Body of pancreas (tissue), 4 donors: ENCODE results near the gene USP12. TPM values are rescaled to one million over a fixed set of nuclear protein-coding genes. Genes with fewer than 3 reads are reported as not detected.

Experiments
- ATAC-seq: fragments of 150-250 bp; one replicate; pipeline ENCODE4 v1.9.1; 2016
- DNase-seq, 4 donors: peaks; one replicate each; pipeline ENCODE4 v3.0.0-alpha.2; 2019
- H3K27ac ChIP-seq, 4 donors: fragments of 200-600 bp; sonication (generic); 1 replicate in 3 of 4; 2 replicates in 1 of 4; pipeline versions ENCODE4 v1.5.1 to v1.6.1; 2016 to 2019; ENCODE audit warnings: mild to moderate bottlenecking in 1 of 4, mixed read lengths in 1 of 4, moderate library complexity in 1 of 4
- H3K27me3 ChIP-seq, 2 donors: fragments of 200-600 bp; sonication (generic); one replicate each; pipeline ENCODE4 v1.6.0; 2016; ENCODE audit warnings: mild to moderate bottlenecking in 1 of 2
- H3K36me3 ChIP-seq, 2 donors: fragments of 200-600 bp; sonication (generic); replicated peaks in 1 of 2; 2 replicates each; pipeline ENCODE4 v1.5.1; 2016; ENCODE audit warnings: low read depth in 2 of 2; ENCODE audit not compliant: insufficient read depth in 1 of 2
- H3K4me1 ChIP-seq: fragments of 200-600 bp; sonication (generic); one replicate; pipeline ENCODE4 v1.6.0; 2016
- H3K4me3 ChIP-seq, 2 donors: fragments of 200-600 bp; sonication (generic); 1 replicate in 1 of 2; 2 replicates in 1 of 2; pipeline ENCODE4 v1.5.1; 2016 to 2019
- H3K9me3 ChIP-seq, 3 donors: fragments of 200-600 bp; sonication (generic); 1 replicate in 2 of 3; 2 replicates in 1 of 3; pipeline ENCODE4 v1.5.1; 2016
- POLR2A ChIP-seq, 3 donors: fragments of 450-650 bp; IDR thresholded peaks; one replicate each; pipeline ENCODE4 v1.6.1; 2016; ENCODE audit warnings: antibody characterized with exemption in 3 of 3, mild to moderate bottlenecking in 2 of 3
- WGBS, 2 donors: methylation state at CpG; one replicate each; pipeline ENCODE4 v1.1.5; 2017; 5-methylcytosine and 5-hydroxymethylcytosine counted together
- intact Hi-C: fragments of 100-400 bp; cut with DNase I; formaldehyde crosslinking; loops from one replicate; pipeline ENCODE4 v1.15.1; 2023
- total RNA-seq, 2 donors: library from RNA; depleted of rRNA; stranded (reverse); fragments of >200 nt; gene quantifications; one replicate each; pipeline ENCODE4 v1.1.0, GENCODE V29; 2016
- TF ChIP-seq, protein P1 (sequence below), 7 experiments: fragments of 450-650 bp in 4 of 7; fragments of 200-600 bp in 3 of 7; sonication (generic) in 3 of 7; IDR thresholded peaks; one replicate each; pipeline ENCODE4 v1.5.1; 2016 to 2019; ENCODE audit warnings: antibody characterized with exemption in 7 of 7

USP12 gene
- total RNA-seq, 2 donors from 2014 or later: 12.9 to 16.9 TPM

DNA sequence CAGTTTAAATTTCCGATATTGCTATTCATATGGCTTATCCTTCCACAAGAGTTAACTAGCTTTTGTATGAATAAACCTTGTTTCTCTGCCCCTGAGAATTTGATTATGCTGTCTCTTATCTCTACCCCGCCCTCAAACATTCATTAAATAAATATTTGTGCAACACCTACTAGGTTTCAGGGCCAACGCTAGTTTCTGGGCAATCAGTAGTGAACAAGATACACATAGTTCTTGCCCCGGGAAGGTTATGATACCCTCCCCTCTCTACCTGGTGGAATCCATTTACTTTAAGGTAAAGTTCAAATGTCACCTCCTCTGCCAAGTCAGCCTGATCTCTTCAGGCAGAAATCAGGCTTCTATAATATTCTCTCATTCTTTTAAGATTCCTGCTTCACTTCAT, 16.6 kb upstream of the USP12 start:
- Histone ChIP-seq H3K9me3 (no peaks in the 10 kb centered on the region), H3K27me3 (no peaks in the 10 kb centered on the region), H3K27ac (no peak overlapping the region), H3K4me1 (peaks cover 20% of the 10 kb centered on the region), H3K36me3 (no peaks in the 10 kb centered on the region), H3K4me3 (no peak overlapping the region)
- peak in 1 of 4 donors; percentile 37 for DNase-seq
- peak; percentile 51 for ATAC-seq
- 23 to 33% methylated on average over 4 of the region's 4 CpGs for WGBS, 2 donors
- intact Hi-C loops: no loop called here
- no peak for TF ChIP-seq POLR2A (IDR thresholded peaks at IDR 0.05)
- TF ChIP-seq, protein P1, sequence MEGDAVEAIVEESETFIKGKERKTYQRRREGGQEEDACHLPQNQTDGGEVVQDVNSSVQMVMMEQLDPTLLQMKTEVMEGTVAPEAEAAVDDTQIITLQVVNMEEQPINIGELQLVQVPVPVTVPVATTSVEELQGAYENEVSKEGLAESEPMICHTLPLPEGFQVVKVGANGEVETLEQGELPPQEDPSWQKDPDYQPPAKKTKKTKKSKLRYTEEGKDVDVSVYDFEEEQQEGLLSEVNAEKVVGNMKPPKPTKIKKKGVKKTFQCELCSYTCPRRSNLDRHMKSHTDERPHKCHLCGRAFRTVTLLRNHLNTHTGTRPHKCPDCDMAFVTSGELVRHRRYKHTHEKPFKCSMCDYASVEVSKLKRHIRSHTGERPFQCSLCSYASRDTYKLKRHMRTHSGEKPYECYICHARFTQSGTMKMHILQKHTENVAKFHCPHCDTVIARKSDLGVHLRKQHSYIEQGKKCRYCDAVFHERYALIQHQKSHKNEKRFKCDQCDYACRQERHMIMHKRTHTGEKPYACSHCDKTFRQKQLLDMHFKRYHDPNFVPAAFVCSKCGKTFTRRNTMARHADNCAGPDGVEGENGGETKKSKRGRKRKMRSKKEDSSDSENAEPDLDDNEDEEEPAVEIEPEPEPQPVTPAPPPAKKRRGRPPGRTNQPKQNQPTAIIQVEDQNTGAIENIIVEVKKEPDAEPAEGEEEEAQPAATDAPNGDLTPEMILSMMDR (IDR thresholded peaks at IDR 0.05): no peak

DNA sequence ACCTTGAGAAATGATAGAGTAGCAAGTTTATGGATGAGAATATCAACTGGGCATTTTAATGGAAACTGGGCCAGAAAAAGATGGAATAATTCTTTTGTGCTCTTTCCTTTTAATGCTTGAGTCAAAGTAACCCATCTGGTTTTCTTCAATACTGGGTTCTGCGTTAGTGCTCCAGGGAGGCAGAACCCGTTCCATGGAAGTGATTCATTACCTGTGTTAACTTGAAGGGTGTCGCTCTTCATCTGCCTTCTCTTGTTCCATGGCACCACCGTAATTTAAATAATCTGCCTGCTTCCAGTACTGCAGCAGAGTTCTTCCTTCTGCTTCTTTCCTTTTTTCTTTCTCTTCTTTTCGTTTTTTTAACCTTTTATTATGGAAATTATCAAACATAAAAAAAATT, 14.7 kb upstream of the USP12 start:
- no peak for TF ChIP-seq POLR2A (IDR thresholded peaks at IDR 0.05)
- TF ChIP-seq, protein P1 (IDR thresholded peaks at IDR 0.05): no peak
- ATAC-seq (no peak), DNase-seq (no peak)
- H3K27me3 ChIP-seq: no peaks in the 10 kb centered on the region
- intact Hi-C loops: no loop called here
- H3K27ac ChIP-seq: no peak overlapping the region
- H3K36me3 ChIP-seq: no peaks in the 10 kb centered on the region
- H3K4me3 ChIP-seq: no peak overlapping the region
- WGBS, 2 donors: 72 to 84% methylated on average over 5 of the region's 5 CpGs
- H3K4me1 ChIP-seq: peaks cover 27% of the 10 kb centered on the region
- H3K9me3 ChIP-seq: no peaks in the 10 kb centered on the region

DNA sequence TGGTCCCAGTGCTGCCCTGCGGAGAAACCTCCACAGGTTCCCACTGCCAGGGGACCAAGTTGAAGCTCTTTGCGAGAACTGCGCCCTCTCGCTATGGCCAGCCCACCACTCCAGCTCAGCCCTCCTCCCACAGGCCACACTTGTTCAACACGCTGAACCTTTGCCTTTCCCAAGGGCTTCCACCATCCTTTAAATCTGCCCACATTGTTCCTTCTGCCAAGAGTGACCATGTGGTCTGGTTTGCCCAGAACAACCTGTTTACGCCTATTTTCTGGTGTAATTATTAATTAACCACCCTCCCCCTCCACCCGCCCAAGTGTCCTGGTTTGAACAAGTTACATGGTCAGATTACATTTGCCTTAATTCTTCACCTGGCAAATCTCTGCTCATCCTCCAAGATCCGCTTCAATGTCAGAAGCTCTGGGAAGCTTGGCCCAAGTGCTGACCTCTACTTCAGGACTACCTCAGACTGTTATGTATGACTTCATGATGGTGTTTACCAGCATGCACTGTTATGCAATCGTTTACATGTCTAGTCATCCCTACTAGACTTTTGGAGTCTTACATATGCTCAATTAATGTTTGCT, 12.0 kb upstream of the USP12 start:
- WGBS, 2 donors: 45 to 55% methylated on average over 9 of the region's 9 CpGs
- peak; percentile 22 to 55 (median 34) for DNase-seq
- TF ChIP-seq, protein P1 (IDR thresholded peaks at IDR 0.05): no peak
- no peak for TF ChIP-seq POLR2A (IDR thresholded peaks at IDR 0.05)
- no peaks in the 10 kb centered on the region for H3K9me3 ChIP-seq
- peak overlapping the region in 2 of 4 donors; percentile 12 to 29 for H3K27ac ChIP-seq
- peak; percentile 69 for ATAC-seq
- peaks cover 27% of the 10 kb centered on the region for H3K4me1 ChIP-seq
- H3K36me3 ChIP-seq: no peaks in the 10 kb centered on the region
- intact Hi-C loops: no loop called here
- H3K4me3 ChIP-seq: no peak overlapping the region
- H3K27me3 ChIP-seq: no peaks in the 10 kb centered on the region

DNA sequence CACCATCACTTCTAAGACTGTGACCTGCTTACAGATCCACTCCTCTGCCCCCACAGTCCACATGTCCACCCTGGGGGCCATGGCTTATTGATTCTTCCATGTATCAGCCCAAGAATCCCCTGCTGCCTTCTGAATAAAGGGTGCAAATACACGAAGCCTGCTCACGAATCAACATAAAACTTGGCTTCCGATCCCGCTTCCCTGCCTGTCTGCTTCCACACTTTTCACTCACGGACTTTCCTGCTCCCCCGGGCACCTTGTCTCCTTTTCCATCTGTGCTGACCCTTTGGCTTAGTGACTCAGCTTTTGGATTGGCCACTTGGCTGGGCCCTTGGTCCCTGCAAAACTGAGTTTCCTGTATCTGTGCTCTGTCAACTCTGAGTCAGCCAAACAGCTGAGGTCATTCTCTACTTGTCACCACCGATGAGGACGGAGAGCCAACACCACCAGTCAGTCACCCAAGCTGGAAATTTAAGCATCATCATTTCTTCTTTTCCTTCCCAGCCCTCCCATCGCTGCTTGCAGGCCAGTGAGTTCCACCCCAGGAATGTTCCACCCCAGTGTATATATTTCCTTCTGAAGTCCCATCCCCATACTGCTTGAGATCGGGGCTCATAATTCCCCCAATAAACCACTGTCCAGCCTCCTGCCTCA, 11.4 kb upstream of the USP12 start:
- 53 to 58% methylated on average over 10 of the region's 10 CpGs for WGBS, 2 donors
- H3K27me3 ChIP-seq: no peaks in the 10 kb centered on the region
- peak; percentile 54 to 72 (median 65) for DNase-seq
- ATAC-seq: peak; percentile 88
- peak overlapping the region in 2 of 4 donors; percentile 12 to 30 for H3K27ac ChIP-seq
- no peaks in the 10 kb centered on the region for H3K9me3 ChIP-seq
- peaks cover 20% of the 10 kb centered on the region for H3K4me1 ChIP-seq
- TF ChIP-seq, protein P1 (IDR thresholded peaks at IDR 0.05): no peak
- TF ChIP-seq POLR2A (IDR thresholded peaks at IDR 0.05): no peak
- intact Hi-C loops: no loop called here
- H3K36me3 ChIP-seq: no peaks in the 10 kb centered on the region
- no peak overlapping the region for H3K4me3 ChIP-seq

DNA sequence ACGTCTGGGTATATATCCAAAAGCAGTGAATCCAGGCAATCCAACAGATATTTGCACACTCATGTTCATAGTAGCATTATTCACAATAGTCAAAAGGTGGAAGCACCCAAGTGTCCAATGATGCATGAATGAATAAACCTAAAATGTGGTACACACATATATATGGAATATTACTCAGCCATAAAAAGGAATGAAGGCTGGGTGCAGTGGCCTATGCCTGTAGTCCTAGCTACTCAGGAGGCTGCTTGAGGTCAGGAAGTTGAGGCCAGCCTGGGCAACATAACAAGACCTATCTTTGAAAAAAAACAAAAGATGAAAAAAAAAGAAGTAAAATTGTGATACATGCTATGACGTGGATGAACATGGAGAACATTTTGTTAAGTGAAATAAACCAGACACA, 10.4 kb upstream of the USP12 start:
- ATAC-seq: no peak
- H3K27me3 ChIP-seq: no peaks in the 10 kb centered on the region
- no peaks in the 10 kb centered on the region for H3K9me3 ChIP-seq
- no peak overlapping the region for H3K4me3 ChIP-seq
- no peaks in the 10 kb centered on the region for H3K36me3 ChIP-seq
- peaks cover 18% of the 10 kb centered on the region for H3K4me1 ChIP-seq
- intact Hi-C loops: no loop called here
- no peak overlapping the region for H3K27ac ChIP-seq
- TF ChIP-seq, protein P1 (IDR thresholded peaks at IDR 0.05): no peak
- TF ChIP-seq POLR2A (IDR thresholded peaks at IDR 0.05): no peak
- DNase-seq: no peak
- WGBS, 2 donors: 91 to 94% methylated on average over 2 of the region's 2 CpGs
